T-helper 2 cell treated with Interferon-gamma antibody and Interleukin-4, amounts not matched to agents 5 μg/mL and 100 μg/mL, for 36 hours (primary cell): ENCODE measurements around the gene SNX33.

ENCODE experiments used
- DNase-seq: peaks from one replicate; pipeline ENCODE4 v3.0.0; 2021; ENCODE audit warnings: low spot score
- H3K27ac Mint-ChIP-seq: one replicate; pipeline ENCODE4 v1.8.0; 2021; ENCODE audit warnings: mild to moderate bottlenecking, mixed read lengths
- H3K27me3 Mint-ChIP-seq: one replicate; pipeline ENCODE4 v1.8.0; 2021; ENCODE audit warnings: low read depth, mixed read lengths
- H3K36me3 Mint-ChIP-seq: one replicate; pipeline ENCODE4 v1.8.0; 2021; ENCODE audit warnings: low read depth, mixed read lengths
- H3K4me1 Mint-ChIP-seq: one replicate; pipeline ENCODE4 v1.8.0; 2021; ENCODE audit warnings: low read depth, mixed read lengths
- H3K4me3 Mint-ChIP-seq: one replicate; pipeline ENCODE4 v1.8.0; 2022; ENCODE audit warnings: mild to moderate bottlenecking, moderate library complexity, mixed read lengths
- H3K9me3 Mint-ChIP-seq: one replicate; pipeline ENCODE4 v1.8.0; 2021; ENCODE audit warnings: mixed read lengths

The SNX33 gene

DNA sequence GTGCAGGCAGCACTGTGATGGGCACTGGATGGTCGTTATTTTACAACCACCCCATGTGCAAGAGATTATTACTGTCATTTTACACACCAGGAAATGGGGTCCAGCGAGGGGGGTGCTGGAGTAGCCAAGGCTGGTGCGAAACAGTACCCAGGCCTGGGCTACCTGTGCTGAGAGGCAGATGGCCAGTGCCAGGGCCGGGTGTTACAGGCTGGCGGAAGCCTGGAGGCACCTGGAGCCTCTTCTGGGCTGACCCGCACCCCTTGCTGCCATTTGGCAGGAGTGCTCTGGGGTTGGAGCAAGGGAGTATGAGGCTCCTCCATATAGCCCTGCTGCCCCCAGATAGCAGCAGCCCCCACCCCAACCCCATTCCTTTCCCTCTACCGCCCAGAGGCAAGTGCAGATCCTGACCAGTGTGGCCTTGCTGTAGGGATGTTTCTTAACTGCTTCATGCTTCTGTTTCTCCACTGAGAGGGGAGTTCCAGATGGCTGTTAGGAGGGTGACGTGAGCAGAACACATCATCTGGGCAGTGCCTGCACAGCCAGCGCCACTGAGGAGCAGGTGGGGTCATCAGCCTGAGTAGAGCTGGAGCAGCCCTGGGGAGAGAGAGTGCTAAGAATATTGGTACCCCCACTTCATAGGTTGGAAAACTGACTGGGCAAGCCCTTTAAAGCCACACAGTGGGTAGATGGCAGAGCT lies 15.3 kb downstream of the SNX33 start:
- Mint-ChIP-seq H3K9me3 (no peaks in the 10 kb centered on the region), H3K27ac (no peak overlapping the region), H3K27me3 (no peaks in the 10 kb centered on the region), H3K4me1 (no peaks in the 10 kb centered on the region), H3K36me3 (no peaks in the 10 kb centered on the region), H3K4me3 (no peak overlapping the region)
- no peak for DNase-seq

GRCh38 chr15:75663931-75664421 lies 16.3 kb downstream of the SNX33 start:
- H3K4me3 Mint-ChIP-seq = no peak overlapping the region
- no peak for DNase-seq
- no peaks in the 10 kb centered on the region for H3K9me3 Mint-ChIP-seq
- no peaks in the 10 kb centered on the region for H3K4me1 Mint-ChIP-seq
- no peaks in the 10 kb centered on the region for H3K36me3 Mint-ChIP-seq
- no peaks in the 10 kb centered on the region for H3K27me3 Mint-ChIP-seq
- no peak overlapping the region for H3K27ac Mint-ChIP-seq

- Mint-ChIP-seq H3K9me3 (no peaks in the 10 kb centered on the region), H3K36me3 (no peaks in the 10 kb centered on the region), H3K27me3 (no peaks in the 10 kb centered on the region), H3K4me3 (no peak overlapping the region), H3K27ac (no peak overlapping the region), H3K4me1 (no peaks in the 10 kb centered on the region)
- DNase-seq = no peak
Measured at GRCh38 chr15:75666823-75667501, 19.2 kb downstream of the SNX33 start.

GRCh38 chr15:75669191-75669878 lies 21.6 kb downstream of the SNX33 start:
- Mint-ChIP-seq H3K4me3 (no peak overlapping the region), H3K9me3 (no peaks in the 10 kb centered on the region), H3K4me1 (no peaks in the 10 kb centered on the region), H3K36me3 (no peaks in the 10 kb centered on the region), H3K27ac (no peak overlapping the region), H3K27me3 (no peaks in the 10 kb centered on the region)
- DNase-seq = no peak

- Mint-ChIP-seq H3K4me1 (no peaks in the 10 kb centered on the region), H3K9me3 (no peaks in the 10 kb centered on the region), H3K4me3 (no peak overlapping the region), H3K27ac (no peak overlapping the region), H3K36me3 (no peaks in the 10 kb centered on the region), H3K27me3 (no peaks in the 10 kb centered on the region)
- DNase-seq = no peak
Measured at GRCh38 chr15:75669879-75670212, 22.1 kb downstream of the SNX33 start.

GRCh38 chr15:75671730-75672602 lies 24.3 kb downstream of the SNX33 start:
- Mint-ChIP-seq H3K36me3 (no peaks in the 10 kb centered on the region), H3K27ac (no peak overlapping the region), H3K4me1 (no peaks in the 10 kb centered on the region), H3K9me3 (no peaks in the 10 kb centered on the region), H3K27me3 (no peaks in the 10 kb centered on the region), H3K4me3 (no peak overlapping the region)
- no peak for DNase-seq

- no peaks in the 10 kb centered on the region for H3K27me3 Mint-ChIP-seq
- no peaks in the 10 kb centered on the region for H3K4me1 Mint-ChIP-seq
- H3K4me3 Mint-ChIP-seq = no peak overlapping the region
- no peak overlapping the region for H3K27ac Mint-ChIP-seq
- no peaks in the 10 kb centered on the region for H3K36me3 Mint-ChIP-seq
- H3K9me3 Mint-ChIP-seq = no peaks in the 10 kb centered on the region
- no peak for DNase-seq
Measured at GRCh38 chr15:75672646-75673425, 25.1 kb downstream of the SNX33 start.

- H3K4me1 Mint-ChIP-seq = no peaks in the 10 kb centered on the region
- H3K4me3 Mint-ChIP-seq = no peak overlapping the region
- DNase-seq = no peak
- no peaks in the 10 kb centered on the region for H3K36me3 Mint-ChIP-seq
- no peaks in the 10 kb centered on the region for H3K27me3 Mint-ChIP-seq
- H3K27ac Mint-ChIP-seq = no peak overlapping the region
- H3K9me3 Mint-ChIP-seq = no peaks in the 10 kb centered on the region
Measured at GRCh38 chr15:75673426-75674235, 25.9 kb downstream of the SNX33 start.

DNA sequence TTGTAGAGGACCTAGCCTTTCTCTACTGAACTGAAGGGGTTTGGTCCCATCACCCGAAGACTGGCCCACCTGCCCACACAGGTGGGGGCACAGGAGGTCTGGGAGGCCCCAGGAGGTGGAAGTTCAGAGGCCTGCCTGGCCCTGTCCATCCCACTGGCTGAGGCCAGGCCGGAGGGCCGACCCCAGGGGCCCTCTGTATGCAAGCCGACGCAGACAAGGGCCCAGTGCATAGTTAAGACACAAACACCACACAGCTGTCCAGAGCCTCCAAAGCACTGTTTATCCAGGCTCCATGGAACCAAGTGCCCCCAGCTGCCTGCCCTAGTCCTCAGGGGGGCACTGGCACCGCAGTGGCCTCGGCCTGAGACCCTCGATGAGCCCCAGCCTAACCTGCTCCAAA lies 26.7 kb downstream of the SNX33 start:
- no peaks in the 10 kb centered on the region for H3K27me3 Mint-ChIP-seq
- no peaks in the 10 kb centered on the region for H3K36me3 Mint-ChIP-seq
- no peaks in the 10 kb centered on the region for H3K4me1 Mint-ChIP-seq
- no peaks in the 10 kb centered on the region for H3K9me3 Mint-ChIP-seq
- H3K27ac Mint-ChIP-seq = no peak overlapping the region
- DNase-seq = no peak
- no peak overlapping the region for H3K4me3 Mint-ChIP-seq

GRCh38 chr15:75675579-75676404 lies 28.1 kb downstream of the SNX33 start:
- Mint-ChIP-seq H3K27ac (no peak overlapping the region), H3K9me3 (no peaks in the 10 kb centered on the region), H3K27me3 (no peaks in the 10 kb centered on the region), H3K36me3 (no peaks in the 10 kb centered on the region), H3K4me3 (no peak overlapping the region), H3K4me1 (no peaks in the 10 kb centered on the region)
- DNase-seq = no peak

GRCh38 chr15:75676688-75677464 lies 29.2 kb downstream of the SNX33 start:
- DNase-seq = no peak
- Mint-ChIP-seq H3K27ac (no peak overlapping the region), H3K4me1 (no peaks in the 10 kb centered on the region), H3K9me3 (no peaks in the 10 kb centered on the region), H3K27me3 (no peaks in the 10 kb centered on the region), H3K36me3 (no peaks in the 10 kb centered on the region), H3K4me3 (no peak overlapping the region)
